Activated CD4-positive, alpha-beta T cell treated with anti-CD3 and anti-CD28 coated beads, Interleukin-2, amount 50 U/mL, for 4 hours (primary cell): ENCODE data around the gene BCL2L1.
"Not testable (repeated sequence)": the region's sequence is repeated elsewhere in the genome, so short reads cannot be mapped to it uniquely, and the experiment has no call there.

Experiments
- DNase-seq, 2 experiments: peaks; one replicate each; pipeline ENCODE4 v3.0.0-alpha.2; 2020

The BCL2L1 gene

GRCh38 chr20:31722257-31723068, at the start of gene BCL2L1:
TSS of gene BCL2L1 (minus strand) at chr20:31722868. CDS start at chr20:31722218, 650 bp downstream.
- peak; percentile 81 to 87 for DNase-seq

GRCh38 chr20:31770243-31770642, 47.6 kb upstream of the BCL2L1 start:
- DNase-seq, result no peak

GRCh38 chr20:31769681-31770080, 47.0 kb upstream of the BCL2L1 start:
- no peak for DNase-seq

GRCh38 chr20:31767805-31768204, 45.1 kb upstream of the BCL2L1 start:
- DNase-seq, result no peak

- no peak for DNase-seq
Observed at GRCh38 chr20:31764641-31765305, 42.1 kb upstream of the BCL2L1 start.

GRCh38 chr20:31760519-31761240, 38.0 kb upstream of the BCL2L1 start:
- DNase-seq, result no peak

- no peak for DNase-seq
Observed at GRCh38 chr20:31759836-31760518, 37.3 kb upstream of the BCL2L1 start.

- DNase-seq, result no peak
Observed at GRCh38 chr20:31758991-31759390, 36.3 kb upstream of the BCL2L1 start.

- DNase-seq, result no peak
Observed at GRCh38 chr20:31758521-31758920, 35.9 kb upstream of the BCL2L1 start.

- DNase-seq, result no peak
Observed at GRCh38 chr20:31757254-31757653, 34.6 kb upstream of the BCL2L1 start.

- no peak for DNase-seq
Observed at GRCh38 chr20:31751126-31751525, 28.5 kb upstream of the BCL2L1 start.

GRCh38 chr20:31749223-31749622, 26.6 kb upstream of the BCL2L1 start:
- no peak for DNase-seq

- DNase-seq, result no peak
Observed at GRCh38 chr20:31747640-31748039, 25.0 kb upstream of the BCL2L1 start.

- DNase-seq, result not testable (repeated sequence)
Observed at GRCh38 chr20:31747028-31747427, 24.4 kb upstream of the BCL2L1 start.

GRCh38 chr20:31746068-31746878, 23.6 kb upstream of the BCL2L1 start:
- DNase-seq, result no peak

GRCh38 chr20:31740656-31741323, 18.1 kb upstream of the BCL2L1 start:
- no peak for DNase-seq

GRCh38 chr20:31740208-31740607, 17.5 kb upstream of the BCL2L1 start:
- no peak for DNase-seq

GRCh38 chr20:31739550-31739977, 16.9 kb upstream of the BCL2L1 start:
- DNase-seq, result no peak

GRCh38 chr20:31738729-31739549, 16.3 kb upstream of the BCL2L1 start, which contains the start of gene TPX2:
TSS of gene TPX2 (plus strand) at chr20:31739290. CDS start at chr20:31757477, 18,187 bp downstream.
- peak; percentile 80 to 83 for DNase-seq

- DNase-seq, result no peak
Observed at GRCh38 chr20:31731321-31731717, 8.7 kb upstream of the BCL2L1 start.
